Esophagus muscularis mucosa (tissue), 4 donors: ENCODE results near the gene CNTNAP1.
A peak's percentile ranks its signal among the peaks of the same experiment; 100 is the strongest.

Experiments
- EP300 ChIP-seq: sonication (generic); formaldehyde crosslinking; IDR thresholded peaks from one replicate; pipeline ENCODE4 v1.6.1; 2017; ENCODE audit warnings: antibody characterized with exemption
- POLR2A ChIP-seq: fragments of 450-650 bp; IDR thresholded peaks from one replicate; pipeline ENCODE4 v1.6.1; 2017; ENCODE audit warnings: antibody characterized with exemption, moderate library complexity, mild to moderate bottlenecking, low read depth
- TF ChIP-seq, protein P1 (sequence below), 3 experiments: fragments of 200-600 bp in 2 of 3; fragments of 450-650 bp in 1 of 3; sonication (generic) in 2 of 3; IDR thresholded peaks; one replicate each; pipeline ENCODE4 v1.5.1; 2017 to 2019; ENCODE audit warnings: antibody characterized with exemption in 3 of 3, mild to moderate bottlenecking in 2 of 3, moderate library complexity in 1 of 3

- TF ChIP-seq, protein P1, sequence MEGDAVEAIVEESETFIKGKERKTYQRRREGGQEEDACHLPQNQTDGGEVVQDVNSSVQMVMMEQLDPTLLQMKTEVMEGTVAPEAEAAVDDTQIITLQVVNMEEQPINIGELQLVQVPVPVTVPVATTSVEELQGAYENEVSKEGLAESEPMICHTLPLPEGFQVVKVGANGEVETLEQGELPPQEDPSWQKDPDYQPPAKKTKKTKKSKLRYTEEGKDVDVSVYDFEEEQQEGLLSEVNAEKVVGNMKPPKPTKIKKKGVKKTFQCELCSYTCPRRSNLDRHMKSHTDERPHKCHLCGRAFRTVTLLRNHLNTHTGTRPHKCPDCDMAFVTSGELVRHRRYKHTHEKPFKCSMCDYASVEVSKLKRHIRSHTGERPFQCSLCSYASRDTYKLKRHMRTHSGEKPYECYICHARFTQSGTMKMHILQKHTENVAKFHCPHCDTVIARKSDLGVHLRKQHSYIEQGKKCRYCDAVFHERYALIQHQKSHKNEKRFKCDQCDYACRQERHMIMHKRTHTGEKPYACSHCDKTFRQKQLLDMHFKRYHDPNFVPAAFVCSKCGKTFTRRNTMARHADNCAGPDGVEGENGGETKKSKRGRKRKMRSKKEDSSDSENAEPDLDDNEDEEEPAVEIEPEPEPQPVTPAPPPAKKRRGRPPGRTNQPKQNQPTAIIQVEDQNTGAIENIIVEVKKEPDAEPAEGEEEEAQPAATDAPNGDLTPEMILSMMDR (IDR thresholded peaks at IDR 0.05): peak in 2 of 3 experiments; percentile 7 to 11
- TF ChIP-seq POLR2A (peak; percentile 24), EP300 (no peak)
Measured at GRCh38 chr17:42675965-42676423, 6.3 kb upstream of the CNTNAP1 start.
